Measurements from ENCODE around the gene PCGF3. TPM values are rescaled to one million over a fixed set of nuclear protein-coding genes. Genes with fewer than 3 reads are reported as not detected.

Gene PCGF3, protein sequence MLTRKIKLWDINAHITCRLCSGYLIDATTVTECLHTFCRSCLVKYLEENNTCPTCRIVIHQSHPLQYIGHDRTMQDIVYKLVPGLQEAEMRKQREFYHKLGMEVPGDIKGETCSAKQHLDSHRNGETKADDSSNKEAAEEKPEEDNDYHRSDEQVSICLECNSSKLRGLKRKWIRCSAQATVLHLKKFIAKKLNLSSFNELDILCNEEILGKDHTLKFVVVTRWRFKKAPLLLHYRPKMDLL
- 10 to 100 TPM; 51.5 to 52.1 TPM for total RNA-seq

DNA sequence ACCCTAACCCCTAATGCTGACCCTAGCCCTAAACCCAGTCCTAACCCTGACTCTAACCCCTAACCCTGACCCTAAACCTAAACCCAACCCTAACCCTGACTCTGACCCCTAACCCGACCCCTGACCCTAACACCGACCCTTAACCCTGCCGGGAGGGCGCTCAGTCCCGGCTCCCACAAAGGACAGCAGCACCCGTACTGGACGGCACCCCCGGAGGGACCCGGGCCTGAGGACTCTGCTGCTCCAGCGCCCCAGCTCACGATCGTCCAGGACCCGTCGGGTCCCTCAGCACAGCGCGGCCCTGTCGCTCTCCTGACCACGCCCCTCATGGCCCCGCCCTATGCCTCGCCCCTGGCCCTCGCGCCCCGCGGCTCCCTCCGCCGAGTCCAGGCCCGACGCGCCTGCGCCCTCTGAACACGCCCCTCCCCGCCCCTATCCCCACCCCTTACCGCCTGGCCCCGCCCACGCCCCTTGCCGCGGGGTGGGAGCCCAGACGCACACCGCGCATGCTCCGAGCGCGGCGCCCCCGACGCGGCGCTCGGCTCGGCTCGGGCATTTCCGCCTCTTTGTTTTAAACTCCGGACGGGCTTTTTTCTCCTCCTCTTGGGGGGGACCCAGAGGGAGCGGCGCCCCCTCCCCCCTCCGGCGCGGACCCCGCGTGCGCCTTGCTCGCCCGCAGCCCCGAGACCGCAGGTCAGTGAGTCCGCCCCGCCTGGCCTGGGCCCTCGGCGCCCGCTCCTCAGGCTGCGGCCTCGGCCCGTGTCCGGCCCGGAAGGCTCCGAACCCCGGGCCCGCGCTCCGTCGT is at the start of gene PCGF3:
Gene PCGF3, plus strand, starts transcription at position 555 of the 805 bp plus-strand sequence. CDS start 27,849 bp downstream, outside the sequence.
- CTCF ChIA-PET, result no interaction called here
- peaks cover 19% of the 10 kb centered on the region for H3K36me3 Mint-ChIP-seq (ENCODE audit: low read depth)
- no peaks in the 10 kb centered on the region for H3K9me3 Mint-ChIP-seq
- DNase-seq, result peak; percentile 97
- H3K27ac Mint-ChIP-seq, result peak within 1 kb of the TSS; percentile 74
- POLR2A ChIA-PET, result no interaction called here
- H3K4me1 Mint-ChIP-seq, result peaks cover 20% of the 10 kb centered on the region
- H3K27me3 Mint-ChIP-seq, result no peaks in the 10 kb centered on the region
- H3K4me3 Mint-ChIP-seq, result peak within 1 kb of the TSS; percentile 76

- Mint-ChIP-seq H3K27ac (no peak overlapping the region), H3K27me3 (no peaks in the 10 kb centered on the region), H3K4me3 (no peak overlapping the region), H3K36me3 (ENCODE audit: low read depth) (peaks cover 14% of the 10 kb centered on the region), H3K4me1 (peaks cover 1% of the 10 kb centered on the region), H3K9me3 (peaks cover 15% of the 10 kb centered on the region)
- CTCF ChIA-PET, result no interaction called here
- POLR2A ChIA-PET, result no interaction called here
- DNase-seq, result no peak
Measured at GRCh38 chr4:656436-657337, 48.9 kb upstream of the PCGF3 start.

DNA sequence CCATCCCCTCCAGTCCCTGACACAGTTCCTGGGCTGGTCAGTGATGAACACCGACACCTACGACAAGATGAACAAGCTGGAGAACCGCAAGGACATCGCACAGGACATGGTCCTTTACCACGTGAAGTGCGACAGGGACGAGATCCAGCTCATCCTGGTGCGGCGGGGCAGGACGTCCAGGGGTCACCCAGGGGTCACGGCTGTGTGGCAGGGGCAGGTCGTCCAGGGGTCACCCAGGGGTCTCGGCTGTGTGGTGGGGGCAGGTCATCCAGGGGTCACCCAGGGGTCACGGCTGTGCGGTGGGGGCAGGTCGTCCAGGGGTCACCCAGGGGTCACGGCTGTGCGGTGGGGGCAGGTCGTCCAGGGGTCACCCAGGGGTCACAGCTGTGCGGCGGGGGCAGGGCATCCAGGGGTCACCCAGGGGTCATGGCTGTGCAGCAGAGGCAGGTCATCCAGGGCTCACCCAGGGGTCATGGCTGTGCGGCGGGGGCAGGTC is 48.2 kb upstream of the PCGF3 start:
- Mint-ChIP-seq H3K4me3 (no peak overlapping the region), H3K27me3 (no peaks in the 10 kb centered on the region), H3K36me3 (ENCODE audit: low read depth) (peaks cover 14% of the 10 kb centered on the region), H3K9me3 (peaks cover 15% of the 10 kb centered on the region), H3K27ac (no peak overlapping the region), H3K4me1 (peaks cover 1% of the 10 kb centered on the region)
- no peak for DNase-seq
- CTCF ChIA-PET, result no interaction called here
- POLR2A ChIA-PET, result no interaction called here

GRCh38 chr4:657834-658667 is 47.6 kb upstream of the PCGF3 start:
- H3K27me3 Mint-ChIP-seq, result no peaks in the 10 kb centered on the region
- H3K36me3 Mint-ChIP-seq (ENCODE audit: low read depth), result peaks cover 14% of the 10 kb centered on the region
- H3K27ac Mint-ChIP-seq, result no peak overlapping the region
- H3K4me3 Mint-ChIP-seq, result no peak overlapping the region
- ChIA-PET CTCF (no interaction called here), POLR2A (no interaction called here)
- DNase-seq, result no peak
- H3K4me1 Mint-ChIP-seq, result peaks cover 2% of the 10 kb centered on the region
- H3K9me3 Mint-ChIP-seq, result peaks cover 15% of the 10 kb centered on the region

- CTCF ChIA-PET, result no interaction called here
- DNase-seq, result no peak
- no peak overlapping the region for H3K27ac Mint-ChIP-seq
Measured at GRCh38 chr4:658681-659667, 46.7 kb upstream of the PCGF3 start.

DNA sequence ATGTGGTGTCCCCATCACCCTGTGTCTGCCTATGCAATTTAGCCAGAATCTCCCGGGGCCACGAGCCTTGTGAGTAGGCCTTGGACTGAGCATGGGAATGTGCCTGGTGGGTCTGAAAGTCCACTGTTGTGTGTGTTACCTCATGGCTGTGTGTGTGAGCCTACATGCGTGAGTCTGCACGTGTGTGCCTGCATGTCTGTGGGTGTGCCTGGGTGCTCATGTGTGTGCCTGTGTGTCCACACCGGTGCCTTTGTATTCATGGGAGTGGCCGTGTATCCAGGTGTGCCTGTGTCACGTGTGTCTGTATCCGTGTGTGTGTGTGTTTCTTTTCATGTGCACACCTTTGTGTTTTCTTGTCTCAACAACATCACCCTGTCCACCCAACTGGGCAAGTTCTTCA is 45.8 kb upstream of the PCGF3 start:
- POLR2A ChIA-PET, result no interaction called here
- DNase-seq, result no peak
- Mint-ChIP-seq H3K36me3 (ENCODE audit: low read depth) (peaks cover 14% of the 10 kb centered on the region), H3K27me3 (no peaks in the 10 kb centered on the region), H3K4me3 (no peak overlapping the region), H3K4me1 (peaks cover 10% of the 10 kb centered on the region), H3K9me3 (peaks cover 15% of the 10 kb centered on the region), H3K27ac (no peak overlapping the region)
- CTCF ChIA-PET, result no interaction called here

More at GRCh38 chr4:658681-659667, 46.7 kb upstream of the PCGF3 start:
- Mint-ChIP-seq H3K4me1 (peaks cover 3% of the 10 kb centered on the region), H3K4me3 (no peak overlapping the region), H3K27me3 (no peaks in the 10 kb centered on the region), H3K36me3 (ENCODE audit: low read depth) (peaks cover 14% of the 10 kb centered on the region), H3K9me3 (peaks cover 15% of the 10 kb centered on the region)
- POLR2A ChIA-PET, result no interaction called here

GRCh38 chr4:660401-660800 is 45.2 kb upstream of the PCGF3 start:
- Mint-ChIP-seq H3K27ac (no peak overlapping the region), H3K36me3 (ENCODE audit: low read depth) (peaks cover 14% of the 10 kb centered on the region), H3K4me3 (no peak overlapping the region), H3K9me3 (peaks cover 15% of the 10 kb centered on the region), H3K27me3 (no peaks in the 10 kb centered on the region), H3K4me1 (peaks cover 15% of the 10 kb centered on the region)
- POLR2A ChIA-PET, result no interaction called here
- CTCF ChIA-PET, result no interaction called here
- DNase-seq, result no peak

GRCh38 chr4:661231-661630 is 44.4 kb upstream of the PCGF3 start:
- Mint-ChIP-seq H3K27ac (no peak overlapping the region), H3K4me1 (peaks cover 15% of the 10 kb centered on the region), H3K4me3 (no peak overlapping the region), H3K27me3 (no peaks in the 10 kb centered on the region), H3K36me3 (ENCODE audit: low read depth) (peaks cover 14% of the 10 kb centered on the region), H3K9me3 (peaks cover 15% of the 10 kb centered on the region)
- CTCF ChIA-PET, result no interaction called here
- POLR2A ChIA-PET, result no interaction called here
- no peak for DNase-seq

DNA sequence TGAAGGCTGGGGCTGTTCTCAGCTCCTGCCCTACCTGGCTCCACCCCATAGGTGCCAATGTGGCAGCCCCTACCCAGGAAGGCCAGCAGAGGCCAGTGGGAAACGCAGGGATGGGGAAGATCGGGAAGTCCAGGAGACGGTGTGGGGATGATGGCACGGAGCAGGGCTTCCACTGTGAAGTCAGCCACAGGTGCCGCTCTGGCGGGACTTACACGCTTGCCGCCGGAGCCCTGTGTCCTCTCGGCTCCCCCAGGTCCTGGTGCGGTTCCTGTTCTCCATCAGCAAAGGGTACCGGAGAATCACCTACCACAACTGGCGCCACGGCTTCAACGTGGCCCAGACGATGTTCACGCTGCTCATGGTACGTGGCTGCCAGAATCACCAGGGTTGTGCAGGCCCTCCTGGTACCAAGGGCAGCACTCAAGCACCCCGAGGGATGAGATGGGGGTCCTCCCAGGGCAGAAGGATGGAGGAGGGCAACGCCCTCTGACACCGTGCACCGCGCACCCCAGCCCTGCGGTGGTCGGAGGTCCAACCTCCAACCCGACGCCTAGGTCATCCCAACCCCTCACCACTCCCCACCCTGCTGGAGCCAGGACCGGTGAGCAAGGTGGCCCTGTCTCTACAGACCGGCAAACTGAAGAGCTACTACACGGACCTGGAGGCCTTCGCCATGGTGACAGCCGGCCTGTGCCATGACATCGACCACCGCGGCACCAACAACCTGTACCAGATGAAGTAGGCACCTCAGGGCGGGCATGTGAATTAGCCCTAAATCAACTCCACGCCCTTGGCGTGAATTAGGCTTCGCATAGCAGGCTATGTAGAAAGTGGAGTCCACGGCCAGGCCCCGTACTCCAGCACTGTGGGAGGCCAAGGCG is 43.5 kb upstream of the PCGF3 start:
- POLR2A ChIA-PET, result interaction anchor here (2.2 to 3.2 kb wide), 2 partner anchors 11 to 324 kb away, joined by 10 to 40 read pairs; partner anchors contain the start of genes ATP5ME, MYL5 and ZNF141
- no peaks in the 10 kb centered on the region for H3K27me3 Mint-ChIP-seq
- DNase-seq, result no peak
- H3K4me3 Mint-ChIP-seq, result peak overlapping the region; percentile 5
- H3K27ac Mint-ChIP-seq, result no peak overlapping the region
- peaks cover 15% of the 10 kb centered on the region for H3K9me3 Mint-ChIP-seq
- H3K36me3 Mint-ChIP-seq (ENCODE audit: low read depth), result peaks cover 11% of the 10 kb centered on the region
- peaks cover 15% of the 10 kb centered on the region for H3K4me1 Mint-ChIP-seq
- CTCF ChIA-PET, result interaction anchor here (3.7 kb wide), 1 partner anchor 11 kb away, joined by 29 read pairs; the partner anchor contains the start of genes ATP5ME and MYL5

GRCh38 chr4:663046-663437 is 42.6 kb upstream of the PCGF3 start:
- H3K4me1 Mint-ChIP-seq, result peaks cover 15% of the 10 kb centered on the region
- peak overlapping the region; percentile 44 for H3K27ac Mint-ChIP-seq
- peak overlapping the region; percentile 74 for H3K4me3 Mint-ChIP-seq
- peaks cover 11% of the 10 kb centered on the region for H3K36me3 Mint-ChIP-seq (ENCODE audit: low read depth)
- ChIA-PET POLR2A (interaction anchor here (2.2 to 3.2 kb wide), 2 partner anchors 10 to 325 kb away, joined by 10 to 40 read pairs; partner anchors contain the start of genes ATP5ME, MYL5 and ZNF141), CTCF (interaction anchor here (3.7 kb wide), 1 partner anchor 10 kb away, joined by 29 read pairs; the partner anchor contains the start of genes ATP5ME and MYL5)
- H3K9me3 Mint-ChIP-seq, result peaks cover 15% of the 10 kb centered on the region
- H3K27me3 Mint-ChIP-seq, result no peaks in the 10 kb centered on the region
- no peak for DNase-seq
